ENCODE measurements around the gene UGT1A4.

- no peak for TF ChIP-seq MAX (IDR thresholded peaks at IDR 0.05)
- TF ChIP-seq TCF12 (IDR thresholded peaks at IDR 0.05; ENCODE audit: low read depth), result no peak
- no peak for TF ChIP-seq EP300 (IDR thresholded peaks at IDR 0.05; ENCODE audit: borderline replicate concordance)
- TF ChIP-seq CEBPB (IDR thresholded peaks at IDR 0.05), result no peak
- no peak for TF ChIP-seq RAD21 (IDR thresholded peaks at IDR 0.05; ENCODE audit: low read depth)
- no peak for TF ChIP-seq YY1 (IDR thresholded peaks at IDR 0.05; ENCODE audit: low read depth)
- no peak for TF ChIP-seq REST (IDR thresholded peaks at IDR 0.05; ENCODE audit: low read depth)
- no peak for TF ChIP-seq TAF1 (IDR thresholded peaks at IDR 0.05; ENCODE audit: low read depth)
- TF ChIP-seq EGR1 (IDR thresholded peaks at IDR 0.05), result no peak
- TF ChIP-seq FOXM1 (IDR thresholded peaks at IDR 0.05; ENCODE audit: borderline replicate concordance, low read depth), result no peak
- TF ChIP-seq USF1 (IDR thresholded peaks at IDR 0.05), result no peak
- TF ChIP-seq CREB1 (IDR thresholded peaks at IDR 0.05; ENCODE audit: low read depth), result no peak
Observed at GRCh38 chr2:233718552-233718951, at the start of gene UGT1A4.
